ENCODE results near the gene CAMK2A.

The CAMK2A gene

GRCh38 chr5:150309886-150310239, 20.3 kb upstream of the CAMK2A start:
- no peak for TF ChIP-seq CTCF (IDR thresholded peaks at IDR 0.05; ENCODE audit: extremely low read depth, missing control alignments)
- DNase-seq (ENCODE audit: low spot score) = no peak

- TF ChIP-seq CTCF (IDR thresholded peaks at IDR 0.05; ENCODE audit: extremely low read depth, missing control alignments) = no peak
- no peak for DNase-seq (ENCODE audit: low spot score)
Measured at GRCh38 chr5:150309101-150309885, 19.7 kb upstream of the CAMK2A start.

GRCh38 chr5:150307617-150308426, 18.2 kb upstream of the CAMK2A start:
- TF ChIP-seq CTCF (IDR thresholded peaks at IDR 0.05; ENCODE audit: extremely low read depth, missing control alignments) = no peak
- no peak for DNase-seq (ENCODE audit: low spot score)

GRCh38 chr5:150306775-150307174, 17.2 kb upstream of the CAMK2A start:
- TF ChIP-seq CTCF (IDR thresholded peaks at IDR 0.05; ENCODE audit: extremely low read depth, missing control alignments) = no peak
- no peak for DNase-seq (ENCODE audit: low spot score)

- DNase-seq (ENCODE audit: low spot score) = no peak
- no peak for TF ChIP-seq CTCF (IDR thresholded peaks at IDR 0.05; ENCODE audit: extremely low read depth, missing control alignments)
Measured at GRCh38 chr5:150305557-150305956, 16.0 kb upstream of the CAMK2A start.

GRCh38 chr5:150305095-150305494, 15.5 kb upstream of the CAMK2A start:
- no peak for DNase-seq (ENCODE audit: low spot score)
- no peak for TF ChIP-seq CTCF (IDR thresholded peaks at IDR 0.05; ENCODE audit: extremely low read depth, missing control alignments)

GRCh38 chr5:150304481-150305081, 15.0 kb upstream of the CAMK2A start:
- no peak for DNase-seq (ENCODE audit: low spot score)
- TF ChIP-seq CTCF (IDR thresholded peaks at IDR 0.05; ENCODE audit: extremely low read depth, missing control alignments) = no peak

All from GM20000 (cell line).